ENCODE measurements around the gene DOCK10.

The DOCK10 gene

GRCh38 chr2:225040856-225041206 is 1.4 kb downstream of the DOCK10 start:
- no peak for DNase-seq

DNA sequence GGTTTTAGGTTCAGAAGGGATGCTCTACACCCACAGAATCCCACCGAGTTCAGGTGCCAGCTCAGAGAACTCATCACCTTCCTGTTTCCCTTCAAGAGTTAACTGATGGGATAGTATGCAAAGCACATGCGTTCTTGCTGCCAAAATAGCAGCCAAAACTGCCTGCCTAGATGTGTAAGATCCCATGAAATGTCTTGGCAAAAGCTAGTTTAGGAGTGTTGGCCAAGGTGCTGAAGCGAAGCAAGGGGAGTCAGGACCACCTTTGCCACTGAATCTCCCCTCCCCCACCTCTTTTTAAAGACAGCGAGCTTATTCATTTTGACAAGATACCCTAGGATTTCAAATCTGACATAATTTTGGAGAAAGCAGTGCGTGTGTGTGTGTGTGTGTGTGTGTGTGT is 2.1 kb downstream of the DOCK10 start:
- no peak for DNase-seq

- DNase-seq, result no peak
Measured at GRCh38 chr2:225038231-225038523, 4.1 kb downstream of the DOCK10 start.

DNA sequence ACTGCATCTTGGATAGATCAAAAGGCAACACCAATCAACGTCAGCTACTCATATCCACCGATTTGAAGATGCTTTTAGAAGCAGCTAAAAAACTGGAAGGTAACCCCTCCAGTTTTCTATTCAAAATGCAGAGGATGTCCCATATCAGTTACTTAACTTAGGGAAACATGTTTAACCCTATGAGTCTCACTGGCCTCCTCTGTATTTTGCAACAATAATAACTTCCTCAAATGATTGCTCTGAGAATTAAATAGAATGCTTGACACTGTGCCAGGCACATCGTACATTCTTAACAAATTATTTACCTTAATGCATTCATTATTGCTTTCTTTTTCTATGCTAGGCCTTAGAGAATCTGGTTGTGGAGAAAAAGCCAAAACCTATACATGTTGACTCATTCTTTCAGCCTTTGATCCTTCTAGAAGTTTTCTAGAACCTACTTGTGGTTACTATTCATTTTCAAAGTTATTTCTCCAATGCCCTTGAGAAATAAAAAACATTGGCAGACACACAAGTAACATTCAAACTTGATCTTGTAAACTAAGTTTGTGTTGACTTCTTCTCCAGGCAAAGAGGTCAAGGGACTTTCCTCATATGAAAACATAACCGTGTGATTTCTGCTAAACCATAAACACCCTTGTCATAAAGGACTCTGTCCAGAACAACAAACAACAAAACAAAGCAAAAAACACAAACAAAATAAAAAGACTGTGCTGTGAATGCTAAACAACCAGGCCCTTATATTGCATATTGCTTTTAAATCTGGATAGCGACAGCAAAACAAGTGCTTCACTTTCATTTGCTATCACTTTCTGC is 4.6 kb downstream of the DOCK10 start:
- no peak for DNase-seq

GRCh38 chr2:225036431-225036830 is 5.8 kb downstream of the DOCK10 start:
- no peak for DNase-seq

DNA sequence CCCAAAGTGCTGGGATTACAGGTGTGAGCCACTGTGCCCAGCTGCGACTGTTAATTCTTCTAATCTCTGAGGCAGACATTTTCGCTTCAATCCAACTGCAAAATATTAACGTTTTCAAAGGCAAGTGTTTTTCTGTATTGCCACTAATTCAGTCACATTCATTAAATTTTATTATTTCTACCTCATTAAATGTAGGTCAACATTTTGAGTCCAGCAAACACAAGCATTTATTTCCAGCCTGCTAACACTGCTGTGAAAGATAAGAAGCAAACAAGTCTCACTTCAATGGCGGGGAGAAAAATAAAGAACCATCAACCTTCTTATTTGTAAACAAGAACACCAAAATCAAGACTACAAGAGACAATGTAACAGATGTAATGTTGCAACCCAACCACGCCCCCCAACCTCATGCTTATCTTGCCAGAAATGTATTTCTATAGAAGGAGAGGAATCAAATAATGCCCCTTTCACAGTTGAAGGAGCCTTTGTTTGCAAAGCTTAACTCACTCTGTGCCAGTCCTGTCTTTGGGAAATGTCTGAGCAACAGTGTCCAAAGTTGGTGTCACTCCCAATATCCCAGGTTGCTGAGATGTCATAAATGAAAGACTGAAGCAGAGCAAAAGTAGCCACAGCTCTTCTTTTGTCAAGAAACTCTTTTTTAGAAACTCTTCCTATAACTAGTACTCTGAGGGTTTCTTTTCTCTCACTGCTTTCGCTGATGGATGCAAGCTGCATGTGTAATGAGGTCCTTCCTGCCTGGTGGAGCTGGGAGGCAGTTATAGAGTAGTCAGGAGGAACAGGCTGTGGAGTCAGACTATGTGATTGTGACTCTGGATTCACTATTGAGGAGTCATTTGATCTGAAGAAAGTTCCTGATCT is 8.6 kb downstream of the DOCK10 start:
- DNase-seq, result no peak

DNA sequence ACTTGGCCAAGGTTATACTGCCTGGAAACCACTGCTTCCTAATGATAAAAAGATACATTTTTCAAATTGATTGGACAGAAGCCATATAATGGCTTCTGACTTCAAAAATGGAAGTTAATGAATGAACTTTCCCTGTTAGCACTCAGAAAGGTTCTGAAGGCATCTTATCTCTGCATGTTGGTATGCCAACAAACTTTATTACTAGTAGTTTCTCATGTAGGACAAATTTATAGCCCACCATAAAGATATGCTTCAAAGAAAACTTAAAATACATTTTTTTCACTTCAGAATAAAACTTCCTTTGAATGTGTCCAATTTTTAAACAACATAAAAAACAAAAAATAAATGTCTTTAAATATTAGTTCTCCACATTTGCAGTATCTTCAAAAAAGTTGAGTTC is 10.0 kb downstream of the DOCK10 start:
- no peak for DNase-seq

- no peak for DNase-seq
Measured at GRCh38 chr2:225031599-225031998, 10.7 kb downstream of the DOCK10 start.

DNA sequence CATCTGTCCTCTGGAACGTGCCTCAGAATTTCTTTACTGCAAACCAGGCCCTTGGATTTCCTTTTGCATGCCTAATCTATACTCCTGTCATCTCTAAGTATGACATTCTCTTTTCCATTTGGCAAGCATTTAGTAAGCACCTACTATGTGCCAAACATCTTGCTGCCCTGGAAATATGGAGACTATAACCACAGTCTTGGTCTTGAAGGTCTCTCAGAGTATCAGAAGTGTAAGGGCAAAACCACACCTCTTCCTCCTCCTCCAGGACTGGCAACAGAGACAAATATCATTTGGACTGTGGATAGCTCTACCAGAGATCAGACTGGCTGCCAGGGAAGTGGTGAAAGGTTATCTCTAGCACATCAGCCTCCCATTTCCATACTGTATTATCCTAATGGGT is 11.4 kb downstream of the DOCK10 start:
- DNase-seq, result no peak

GRCh38 chr2:225030203-225030602 is 12.1 kb downstream of the DOCK10 start:
- DNase-seq, result no peak

- no peak for DNase-seq
Measured at GRCh38 chr2:225028572-225028971, 13.7 kb downstream of the DOCK10 start.

DNA sequence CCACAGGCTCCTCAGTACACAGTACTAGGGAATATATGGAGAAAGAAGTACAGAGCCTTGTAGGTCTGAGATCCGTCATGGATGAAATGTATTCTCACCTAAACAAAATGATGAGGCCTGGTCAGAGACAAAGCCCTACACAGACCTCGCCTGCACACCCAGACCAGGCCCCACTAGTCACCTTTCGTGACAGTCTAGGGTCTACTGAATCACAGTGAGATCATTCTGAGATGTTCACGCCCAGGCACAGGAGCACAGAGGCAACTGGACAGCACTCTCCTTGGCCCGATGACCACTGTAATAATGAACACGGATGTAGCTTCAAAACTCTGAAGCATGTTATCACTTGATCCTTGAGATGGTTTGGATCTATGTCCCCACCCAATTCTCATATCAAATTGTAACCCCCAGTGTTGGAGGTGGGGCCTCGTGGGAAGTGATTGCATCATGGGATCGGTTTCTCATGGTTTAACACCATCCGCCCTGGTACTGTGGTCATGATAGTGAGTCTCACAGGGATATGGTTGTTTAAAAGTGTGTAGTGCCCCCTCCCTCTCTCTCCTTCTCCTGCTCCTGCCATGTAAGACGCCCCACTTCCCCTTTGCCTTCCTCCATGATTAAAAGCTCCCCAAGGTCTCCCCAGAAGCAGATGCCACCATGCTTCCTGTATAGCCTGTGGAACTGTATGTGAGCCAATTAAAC is 15.1 kb downstream of the DOCK10 start:
- no peak for DNase-seq

- DNase-seq, result no peak
Measured at GRCh38 chr2:225025917-225026571, 16.2 kb downstream of the DOCK10 start.

- no peak for DNase-seq
Measured at GRCh38 chr2:225022188-225022587, 20.1 kb downstream of the DOCK10 start.

- DNase-seq, result no peak
Measured at GRCh38 chr2:225020168-225020849, 22.0 kb downstream of the DOCK10 start.

DNA sequence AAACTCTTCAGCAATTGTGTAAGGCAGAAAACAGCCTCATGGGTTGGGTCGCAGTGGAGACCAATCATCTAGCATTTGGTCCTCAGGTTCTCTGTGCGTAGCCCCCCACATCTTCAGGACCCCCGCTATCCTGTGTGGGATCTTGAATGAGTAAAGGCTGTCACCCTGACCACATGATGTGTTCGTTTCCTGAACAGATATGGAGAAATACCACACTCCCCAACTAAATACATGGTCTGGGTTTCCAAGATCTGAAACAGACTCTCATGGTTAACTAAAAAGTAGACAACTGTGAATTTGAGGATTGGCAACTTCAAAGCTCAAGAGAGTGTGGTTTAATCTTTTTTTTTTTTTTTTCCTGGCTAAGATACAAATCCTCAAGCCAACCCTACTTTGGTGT is 23.2 kb downstream of the DOCK10 start:
- no peak for DNase-seq

GRCh38 chr2:225017713-225018112 is 24.6 kb downstream of the DOCK10 start:
- DNase-seq, result no peak

DNA sequence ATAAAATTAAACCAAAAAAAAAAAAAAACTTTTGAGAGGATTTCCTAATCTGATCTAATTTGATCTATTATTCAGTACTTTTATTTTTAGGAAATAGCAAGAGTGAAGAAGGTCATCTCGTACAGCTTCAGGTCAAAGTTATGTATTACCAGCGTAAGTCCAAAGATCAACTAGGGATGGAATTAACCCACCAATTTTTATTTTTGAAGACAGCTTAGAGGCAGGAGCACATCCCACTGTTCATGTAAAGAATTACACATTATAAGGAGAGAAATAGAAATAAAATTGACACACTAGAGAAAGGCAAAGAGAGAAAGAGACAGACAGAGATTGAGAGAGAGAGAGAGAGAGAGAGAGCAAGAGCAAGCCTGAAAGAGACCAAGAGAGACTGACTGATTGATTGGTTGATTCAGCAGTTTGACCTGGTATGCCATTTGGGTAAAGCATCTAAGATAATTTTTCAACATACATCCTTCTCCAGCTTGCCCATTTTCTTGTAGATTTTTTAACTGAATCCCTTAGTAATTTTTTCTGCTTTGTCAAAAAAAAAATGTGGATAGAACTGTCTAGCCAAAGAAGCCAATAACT is 25.1 kb downstream of the DOCK10 start:
- no peak for DNase-seq

DNA sequence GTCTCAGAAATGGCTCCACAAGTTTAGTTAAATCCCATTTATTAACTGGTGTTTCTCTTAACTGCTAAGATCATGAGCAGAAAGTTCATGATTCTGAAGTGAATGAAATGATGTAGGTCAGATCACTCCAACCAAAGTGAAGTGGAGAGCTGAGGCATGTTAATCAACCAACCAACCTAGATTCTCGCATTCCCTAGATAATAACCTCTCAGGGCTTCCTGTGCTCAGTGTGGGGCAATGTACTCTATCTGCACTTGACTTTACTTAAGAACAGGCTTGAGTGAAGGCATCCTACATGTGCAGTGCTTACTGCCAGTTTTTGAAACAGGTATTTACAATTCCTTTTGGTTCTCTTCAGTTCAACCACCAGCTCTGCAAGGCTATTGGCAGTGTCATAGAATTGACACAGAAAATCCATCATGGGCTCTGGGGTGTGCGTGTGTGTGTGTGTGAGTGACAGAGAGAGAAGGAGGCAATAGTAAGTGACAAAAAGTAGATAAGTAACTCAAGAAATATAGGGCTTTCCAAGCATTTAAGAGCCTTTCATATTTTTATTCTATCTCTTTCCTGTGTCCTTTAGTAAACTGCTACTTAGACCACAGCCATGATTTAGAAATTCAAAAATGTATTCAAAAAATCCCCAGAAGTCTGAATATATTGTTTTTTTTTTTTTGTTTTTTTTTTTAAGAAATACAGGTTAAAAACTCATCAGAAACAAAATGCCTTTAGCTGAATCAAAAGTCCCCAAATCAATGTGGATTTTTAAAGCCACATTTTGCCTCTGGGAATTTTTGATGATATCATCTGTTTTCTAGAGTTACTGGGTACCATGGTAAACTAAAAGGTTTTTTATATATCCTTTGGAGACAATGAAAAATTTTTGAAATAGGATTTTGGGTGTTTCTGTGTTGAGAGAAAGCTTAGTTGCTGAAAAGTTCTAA is 28.6 kb downstream of the DOCK10 start:
- no peak for DNase-seq

DNA sequence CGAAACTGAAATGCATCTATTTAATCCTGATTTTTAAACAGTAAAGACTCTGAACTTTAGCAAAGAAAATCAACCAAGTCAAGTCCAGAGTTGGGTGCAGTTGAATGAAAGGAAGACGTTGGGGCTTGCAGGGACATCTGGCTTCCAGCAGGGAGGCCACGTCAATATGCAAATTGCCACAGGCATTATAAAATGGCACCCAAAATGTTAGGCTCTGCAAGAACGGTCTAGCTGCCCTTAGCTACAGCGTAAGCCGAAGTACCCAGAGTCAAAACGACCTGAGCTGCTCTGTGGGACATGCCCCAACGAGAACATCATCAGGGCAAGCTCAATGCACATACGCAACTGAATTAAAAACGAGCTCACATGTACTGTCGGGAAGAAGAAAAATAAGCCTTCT is 30.7 kb downstream of the DOCK10 start:
- DNase-seq, result no peak

- no peak for DNase-seq
Measured at GRCh38 chr2:225010804-225011203, 31.5 kb downstream of the DOCK10 start.
